Measurements from ENCODE around the gene HTR3C. TPM values are rescaled to one million over a fixed set of nuclear protein-coding genes. Genes with fewer than 3 reads are reported as not detected.

The HTR3C gene
- total RNA-seq, 1 experiment from 2014 or later, result not detected

Other genes with a start within 250 kb of the HTR3C start
- 5.3 TPM for gene MAP6D1, start 227.5 kb upstream of the HTR3C start, total RNA-seq (2021; ENCODE audit: unreplicated experiment)
- gene PARL, start 168.2 kb upstream of the HTR3C start, total RNA-seq (2021; ENCODE audit: unreplicated experiment), result 69.7 TPM
- 16.9 TPM for gene ABCC5, start 35.2 kb upstream of the HTR3C start, total RNA-seq (2021; ENCODE audit: unreplicated experiment)
- gene HTR3D, start 21.3 kb upstream of the HTR3C start, total RNA-seq (2021; ENCODE audit: unreplicated experiment), result not detected
- not detected for gene HTR3E, start 44.0 kb downstream of the HTR3C start, total RNA-seq (2021; ENCODE audit: unreplicated experiment)
- gene EIF2B5, start 82.3 kb downstream of the HTR3C start, total RNA-seq (2021; ENCODE audit: unreplicated experiment), result 50.3 TPM
- 60.7 TPM for gene DVL3, start 102.3 kb downstream of the HTR3C start, total RNA-seq (2021; ENCODE audit: unreplicated experiment)
- 353 TPM for gene AP2M1, start 121.8 kb downstream of the HTR3C start, total RNA-seq (2021; ENCODE audit: unreplicated experiment)
- 74.6 TPM for gene ABCF3, start 133.2 kb downstream of the HTR3C start, total RNA-seq (2021; ENCODE audit: unreplicated experiment)
- gene VWA5B2, start 176.5 kb downstream of the HTR3C start, total RNA-seq (2021; ENCODE audit: unreplicated experiment), result 10.6 TPM
- gene ALG3, start 195.9 kb downstream of the HTR3C start, total RNA-seq (2021; ENCODE audit: unreplicated experiment), result 56.6 TPM
- 10.5 TPM for gene EEF1AKMT4, start 196.6 kb downstream of the HTR3C start, total RNA-seq (2021; ENCODE audit: unreplicated experiment)
- gene CAMK2N2, start 208.5 kb downstream of the HTR3C start, total RNA-seq (2021; ENCODE audit: unreplicated experiment), result 5.1 TPM
- not detected for gene ECE2, start 223.0 kb downstream of the HTR3C start, total RNA-seq (2021; ENCODE audit: unreplicated experiment)
- 402 TPM for gene PSMD2, start 246.2 kb downstream of the HTR3C start, total RNA-seq (2021; ENCODE audit: unreplicated experiment)